WTC11 (cell line): Measurements from ENCODE around the gene EVI5L. TPM values are rescaled to one million over a fixed set of nuclear protein-coding genes. Genes with fewer than 3 reads are reported as not detected.

ENCODE experiments used
- ATAC-seq: fragments of 200-7000 bp; cut with Tn5 transposase; 2 replicates; pipeline ENCODE4 v1.10.0; 2021; ENCODE audit warnings: mild to moderate bottlenecking, moderate library complexity
- CTCF ChIA-PET: fragments of 300-600 bp; sonication (Branson Sonifier 250); formaldehyde crosslinking; loops from one replicate; lab custom pipeline; 2021; ENCODE audit warnings: antibody characterized with exemption; lab: Charles Lee
- POLR2A ChIA-PET: fragments of 350-600 bp; sonication (Branson Sonifier 250); formaldehyde crosslinking; loops from one replicate; lab custom pipeline; 2021; ENCODE audit warnings: antibody characterized with exemption; lab: Charles Lee
- DNase-seq: peaks from one replicate; pipeline ENCODE4 v3.0.0; 2021; ENCODE audit warnings: low spot score
- H3K27ac Mint-ChIP-seq: 2 replicates; pipeline ENCODE4 v1.8.0; 2021; ENCODE audit warnings: mixed read lengths
- H3K27me3 Mint-ChIP-seq: 2 replicates; pipeline ENCODE4 v1.8.0; 2021; ENCODE audit warnings: low read depth, mild to moderate bottlenecking, moderate library complexity, mixed read lengths
- H3K36me3 Mint-ChIP-seq: 2 replicates; pipeline ENCODE4 v1.8.0; 2021; ENCODE audit warnings: mixed read lengths
- H3K4me1 Mint-ChIP-seq: 2 replicates; pipeline ENCODE4 v1.8.0; 2022; ENCODE audit warnings: mixed read lengths
- H3K4me3 Mint-ChIP-seq: 2 replicates; pipeline ENCODE4 v1.8.0; 2021; ENCODE audit warnings: mild to moderate bottlenecking, moderate library complexity, mixed read lengths
- H3K9me3 Mint-ChIP-seq: 2 replicates; pipeline ENCODE4 v1.8.0; 2021; ENCODE audit warnings: mixed read lengths
- ARID4B ChIP-seq: sonication (generic); formaldehyde crosslinking; IDR thresholded peaks from 2 replicates; pipeline ENCODE4 v1.8.0; 2023; ENCODE audit warnings: missing genetic modification reagents, mild to moderate bottlenecking, borderline replicate concordance
- ATF6 ChIP-seq: sonication (generic); formaldehyde crosslinking; IDR thresholded peaks from 2 replicates; pipeline ENCODE4 v1.8.1; 2023; ENCODE audit warnings: mild to moderate bottlenecking, missing genetic modification reagents
- CTCF ChIP-seq: fragments of 200-600 bp; IDR thresholded peaks from 2 replicates; pipeline ENCODE4 v1.8.0; 2022; ENCODE audit warnings: antibody characterized with exemption
- E2F4 ChIP-seq: sonication (generic); formaldehyde crosslinking; IDR thresholded peaks from 2 replicates; pipeline ENCODE4 v1.8.1; 2022; ENCODE audit warnings: low read depth, mild to moderate bottlenecking, moderate library complexity, missing genetic modification reagents, borderline replicate concordance
- E2F5 ChIP-seq: sonication (generic); formaldehyde crosslinking; IDR thresholded peaks from 2 replicates; pipeline ENCODE4 v1.8.1; 2022; ENCODE audit warnings: mild to moderate bottlenecking, moderate library complexity, missing genetic modification reagents
- ETV6 ChIP-seq: sonication (generic); formaldehyde crosslinking; IDR thresholded peaks from 2 replicates; pipeline ENCODE4 v1.8.1; 2022; ENCODE audit warnings: mild to moderate bottlenecking, missing genetic modification reagents
- NFATC4 ChIP-seq: fragments of 250-450 bp; sonication (Bioruptor Pico); IDR thresholded peaks from 2 replicates; pipeline ENCODE4 v1.9.0; 2021; ENCODE audit warnings: mild to moderate bottlenecking
- PREB ChIP-seq: sonication (generic); formaldehyde crosslinking; IDR thresholded peaks from 2 replicates; pipeline ENCODE4 v1.8.1; 2022; ENCODE audit warnings: mild to moderate bottlenecking, missing genetic modification reagents, moderate library complexity, borderline replicate concordance
- STAT6 ChIP-seq: sonication (generic); formaldehyde crosslinking; conservative IDR thresholded peaks from 2 replicates; pipeline ENCODE4 v1.8.1; 2023; ENCODE audit warnings: mild to moderate bottlenecking, low read depth, missing genetic modification reagents, moderate library complexity
- total RNA-seq: library from RNA; stranded (reverse); gene quantifications from 3 replicates; pipeline ENCODE4 v1.2.3, GENCODE V29; 2021

EVI5L gene
- total RNA-seq, 1 experiment from 2014 or later: 10.5 TPM

- no peak for DNase-seq
- no peaks in the 10 kb centered on the region for H3K9me3 Mint-ChIP-seq
- H3K4me3 Mint-ChIP-seq: no peak overlapping the region
- TF ChIP-seq ARID4B (CRISPR knock-in tag) (no peak), ETV6 (no peak), E2F5 (CRISPR knock-in tag) (no peak), STAT6 (no peak), PREB (no peak), NFATC4 (CRISPR knock-in tag) (no peak), E2F4 (CRISPR knock-in tag) (no peak)
- H3K27ac Mint-ChIP-seq: no peak overlapping the region
- ChIA-PET CTCF (interaction anchor here (0.6 to 3.3 kb wide), 17 partner anchors 8 to 345 kb away, joined by 3 to 53 read pairs (median 7); partner anchors contain the start of genes CAMSAP3 and SNAPC2), POLR2A (no interaction called here)
- ATAC-seq: no peak
- H3K27me3 Mint-ChIP-seq: peaks cover 30% of the 10 kb centered on the region
- no peaks in the 10 kb centered on the region for H3K36me3 Mint-ChIP-seq
- peaks cover 6% of the 10 kb centered on the region; the same call in 1 of the 2 replicates for H3K4me1 Mint-ChIP-seq
Observed at GRCh38 chr19:7851623-7852500, 21.8 kb downstream of the EVI5L start.

- Mint-ChIP-seq H3K36me3 (no peaks in the 10 kb centered on the region), H3K27ac (no peak overlapping the region), H3K4me1 (peaks cover 6% of the 10 kb centered on the region; the same call in 1 of the 2 replicates), H3K9me3 (no peaks in the 10 kb centered on the region), H3K27me3 (peaks cover 37% of the 10 kb centered on the region), H3K4me3 (peak overlapping the region; percentile 51)
- ChIA-PET CTCF (interaction anchor here (0.5 to 3.3 kb wide), 34 partner anchors 9 to 285 kb away, joined by 3 to 53 read pairs (median 5); partner anchors contain the start of genes CAMSAP3, LRRC8E, SNAPC2 and TIMM44), POLR2A (interaction anchor here (0.6 to 0.7 kb wide), 2 partner anchors 21 to 51 kb away, joined by 3 to 5 read pairs; partner anchors contain the start of genes MAP2K7 and PRR36)
- DNase-seq (peak; percentile 96), ATAC-seq (peak; percentile 86)
- TF ChIP-seq ARID4B (CRISPR knock-in tag): peak; percentile 77; the same call in 1 of the 2 replicates
- peak; percentile 95 for TF ChIP-seq CTCF
- no peak for TF ChIP-seq ATF6 (CRISPR knock-in tag)
Observed at GRCh38 chr19:7852851-7853769, 23.1 kb downstream of the EVI5L start.
